ENCODE measurements around the gene COQ3. TPM values are rescaled to one million over a fixed set of nuclear protein-coding genes. Genes with fewer than 3 reads are reported as not detected.
"Not testable (repeated sequence)": the region's sequence is repeated elsewhere in the genome, so short reads cannot be mapped to it uniquely, and the experiment has no call there.

COQ3 gene
- total RNA-seq, 1 donor from 2014 or later, result 5.5 TPM

- no peak for DNase-seq (ENCODE audit: low read depth in 2 of 2)
Measured at GRCh38 chr6:99390896-99391295, 3.1 kb downstream of the COQ3 start.

- no peak for DNase-seq (ENCODE audit: low read depth in 2 of 2)
Measured at GRCh38 chr6:99384507-99384906, 9.5 kb downstream of the COQ3 start.

GRCh38 chr6:99378636-99379035 is 15.4 kb downstream of the COQ3 start:
- no peak for DNase-seq (ENCODE audit: low read depth in 2 of 2)

GRCh38 chr6:99369533-99369932 is 24.5 kb downstream of the COQ3 start:
- DNase-seq (ENCODE audit: low read depth in 2 of 2), result no peak

GRCh38 chr6:99366852-99367251 is 27.1 kb downstream of the COQ3 start:
- DNase-seq (ENCODE audit: low read depth in 2 of 2), result no peak

- DNase-seq (ENCODE audit: low read depth in 2 of 2), result no peak
Measured at GRCh38 chr6:99364026-99364425, 30.0 kb downstream of the COQ3 start.

- no peak for DNase-seq (ENCODE audit: low read depth in 2 of 2)
Measured at GRCh38 chr6:99362678-99363268, 31.2 kb downstream of the COQ3 start.

- no peak for DNase-seq (ENCODE audit: low read depth in 2 of 2)
Measured at GRCh38 chr6:99359800-99360199, 34.2 kb downstream of the COQ3 start.

- no peak for DNase-seq (ENCODE audit: low read depth in 2 of 2)
Measured at GRCh38 chr6:99356641-99357040, 37.4 kb downstream of the COQ3 start.

- no peak for DNase-seq (ENCODE audit: low read depth in 2 of 2)
Measured at GRCh38 chr6:99354983-99355382, 39.0 kb downstream of the COQ3 start.

- peak in 1 of 2 donors; percentile 14 for DNase-seq (ENCODE audit: low read depth in 2 of 2)
Measured at GRCh38 chr6:99353126-99353525, 40.9 kb downstream of the COQ3 start.

GRCh38 chr6:99350573-99350972 is 43.4 kb downstream of the COQ3 start:
- no peak for DNase-seq (ENCODE audit: low read depth in 2 of 2)

- DNase-seq (ENCODE audit: low read depth in 2 of 2), result peak in 1 of 2 donors; percentile 52
Measured at GRCh38 chr6:99349171-99350141, 44.5 kb downstream of the COQ3 start, which contains the start of gene FAXC. Gene FAXC, minus strand, starts transcription at chr6:99349674. Its CDS starts 302 bp downstream, at chr6:99349372.

- DNase-seq (ENCODE audit: low read depth in 2 of 2), result no peak
Measured at GRCh38 chr6:99348288-99349170, 45.5 kb downstream of the COQ3 start.

- DNase-seq (ENCODE audit: low read depth in 2 of 2), result no peak
Measured at GRCh38 chr6:99347804-99348203, 46.2 kb downstream of the COQ3 start.

GRCh38 chr6:99346595-99346994 is 47.4 kb downstream of the COQ3 start:
- no peak for DNase-seq (ENCODE audit: low read depth in 2 of 2)

GRCh38 chr6:99345164-99345563 is 48.8 kb downstream of the COQ3 start:
- DNase-seq (ENCODE audit: low read depth in 2 of 2), result no peak

- peak in 1 of 2 donors; percentile 52 for DNase-seq (ENCODE audit: low read depth in 2 of 2)
Measured at GRCh38 chr6:99344289-99344688, 49.7 kb downstream of the COQ3 start.

- DNase-seq (ENCODE audit: low read depth in 2 of 2), result peak in 1 of 2 donors; percentile 19
Measured at GRCh38 chr6:99341862-99342455, 52.0 kb downstream of the COQ3 start.

- DNase-seq (ENCODE audit: low read depth in 2 of 2), result no peak
Measured at GRCh38 chr6:99338188-99338587, 55.8 kb downstream of the COQ3 start.

GRCh38 chr6:99335298-99335697 is 58.7 kb downstream of the COQ3 start:
- DNase-seq (ENCODE audit: low read depth in 2 of 2), result not testable (repeated sequence)
